ENCODE results near the gene TPRN.

DNA sequence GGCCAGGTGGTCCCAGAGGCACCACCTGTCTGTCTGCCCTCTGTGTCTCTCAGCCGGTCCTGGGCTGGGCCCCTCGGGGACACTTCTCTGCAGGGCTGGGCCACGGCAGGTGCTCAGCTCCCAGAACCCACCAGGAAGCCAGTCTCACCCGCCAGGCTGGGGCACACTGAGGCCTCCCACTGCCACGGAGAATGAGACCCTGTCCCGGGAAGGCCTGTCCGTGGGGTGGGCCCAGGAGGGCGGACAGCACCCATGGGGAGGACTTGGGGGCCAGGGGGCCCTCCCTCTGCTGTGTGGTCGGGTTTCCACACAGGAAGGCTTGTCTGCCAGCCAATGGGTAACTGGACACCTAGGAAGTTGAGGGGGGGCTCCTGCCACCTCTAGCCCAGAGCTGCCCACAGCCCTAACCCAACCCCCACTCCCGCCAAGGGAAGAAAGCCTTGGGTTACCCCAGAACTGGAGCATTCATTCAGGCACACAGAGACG, 36.4 kb upstream of the TPRN start:
- TF ChIP-seq CTCF (conservative IDR thresholded peaks at IDR 0.05 in 1 of 2, IDR thresholded peaks at IDR 0.05 in 1 of 2; ENCODE audit: low read depth in 1 of 2, low read length in 2 of 2) = no peak
- TF ChIP-seq EZH2 (IDR thresholded peaks at IDR 0.05; ENCODE audit: low read length, missing control alignments) = no peak
